Tibial nerve (tissue), 4 donors: ENCODE data around the gene GNAZ. TPM values are rescaled to one million over a fixed set of nuclear protein-coding genes. Genes with fewer than 3 reads are reported as not detected.

Experiments used
- DNase-seq, 2 donors: peaks; one replicate each; pipeline ENCODE4 v3.0.0-alpha.2; 2019; ENCODE audit warnings: low spot score in 2 of 2
- H3K27ac ChIP-seq, 4 donors: fragments of 200-600 bp; sonication (generic) in 3 of 4; one replicate each; pipeline ENCODE4 v1.5.1; 2017 to 2019; ENCODE audit warnings: mild to moderate bottlenecking in 1 of 4
- H3K27me3 ChIP-seq, 2 donors: fragments of 200-600 bp; sonication (generic) in 1 of 2; one replicate each; pipeline versions ENCODE4 v1.5.1 to v1.6.0; 2017 to 2019
- H3K36me3 ChIP-seq, 3 donors: fragments of 200-600 bp; sonication (generic); one replicate each; pipeline ENCODE4 v1.5.1; 2018 to 2019
- H3K4me1 ChIP-seq, 4 donors: fragments of 200-600 bp; sonication (generic) in 3 of 4; one replicate each; pipeline ENCODE4 v1.5.1; 2017 to 2019
- H3K4me3 ChIP-seq, 4 donors: fragments of 200-600 bp; sonication (generic) in 3 of 4; one replicate each; pipeline ENCODE4 v1.5.1; 2017 to 2019; ENCODE audit warnings: mild to moderate bottlenecking in 1 of 4, moderate library complexity in 1 of 4
- H3K9me3 ChIP-seq, 4 donors: fragments of 200-600 bp; sonication (generic) in 3 of 4; one replicate each; pipeline ENCODE4 v1.5.1; 2017 to 2019
- CTCF ChIP-seq, 5 experiments: fragments of 200-600 bp in 3 of 5; fragments of 450-650 bp in 2 of 5; sonication (generic) in 3 of 5; IDR thresholded peaks; one replicate each; pipeline ENCODE4 v1.5.1; 2016 to 2019; ENCODE audit warnings: antibody characterized with exemption in 5 of 5, mild to moderate bottlenecking in 3 of 5, moderate library complexity in 2 of 5
- EP300 ChIP-seq, 2 donors: sonication (generic); formaldehyde crosslinking; IDR thresholded peaks; one replicate each; pipeline ENCODE4 v1.6.1; 2017; ENCODE audit warnings: antibody characterized with exemption in 2 of 2, mild to moderate bottlenecking in 1 of 2
- POLR2A ChIP-seq, 2 donors: fragments of 450-650 bp; IDR thresholded peaks; one replicate each; pipeline ENCODE4 v1.6.1; 2017; ENCODE audit warnings: antibody characterized with exemption in 2 of 2, mild to moderate bottlenecking in 2 of 2, moderate library complexity in 2 of 2
- WGBS, 2 donors: methylation state at CpG; one replicate each; pipeline ENCODE4 v1.1.5; 2018; 5-methylcytosine and 5-hydroxymethylcytosine counted together
- total RNA-seq, 4 donors: library from RNA; depleted of rRNA; stranded (reverse); fragments of >200 nt; gene quantifications; one replicate each; pipeline ENCODE4 v1.1.0, GENCODE V29; 2016

Gene GNAZ
- total RNA-seq, 4 donors from 2014 or later, result 14.1 to 20.1 (median 18.0) TPM

DNA sequence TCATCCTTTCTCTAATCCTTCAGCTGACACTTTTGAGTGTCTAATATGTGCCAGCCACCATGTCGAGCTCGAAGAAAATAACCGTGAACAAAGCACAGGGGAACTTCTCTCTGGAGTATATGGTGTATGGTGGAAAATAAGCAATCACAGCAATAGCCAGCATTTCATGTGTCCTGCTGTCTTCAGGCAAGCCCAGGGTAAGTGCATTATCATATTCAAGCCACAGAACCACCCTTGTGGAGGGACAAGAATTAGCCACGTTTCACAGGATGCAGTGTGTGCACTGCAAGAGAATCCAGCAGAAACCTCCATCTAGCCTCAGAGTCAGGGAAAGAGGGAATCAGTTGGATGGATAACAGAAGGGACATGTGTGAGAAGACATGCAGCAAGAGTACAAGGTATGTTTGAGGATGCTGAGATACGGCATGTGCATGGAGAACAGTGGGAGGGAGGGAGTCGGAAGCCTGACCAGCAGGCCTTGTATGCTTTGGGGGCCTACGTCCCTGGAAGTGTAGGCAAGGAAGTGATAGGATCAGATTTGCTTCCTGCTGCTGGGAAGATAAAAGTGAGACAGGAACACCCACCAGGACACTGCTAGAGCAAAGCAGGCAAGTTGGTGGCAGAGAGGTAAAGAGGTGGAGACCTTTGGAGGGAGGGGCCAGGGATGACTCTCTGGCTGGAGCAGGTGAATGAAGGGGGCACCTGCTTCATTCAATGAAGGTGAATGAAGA lies 14.7 kb upstream of the GNAZ start:
- Histone ChIP-seq H3K4me1 (no peaks in the 10 kb centered on the region), H3K4me3 (no peak overlapping the region), H3K9me3 (peaks cover 0 to 23% (median 0%) of the 10 kb centered on the region in 4 donors), H3K27me3 (no peaks in the 10 kb centered on the region), H3K27ac (no peak overlapping the region), H3K36me3 (no peaks in the 10 kb centered on the region)
- no peak for DNase-seq
- WGBS, 2 donors, result 74 to 76% methylated on average over 7 of the region's 7 CpGs
- TF ChIP-seq EP300 (IDR thresholded peaks at IDR 0.05), result no peak
- no peak for TF ChIP-seq CTCF (IDR thresholded peaks at IDR 0.05)
- TF ChIP-seq POLR2A (IDR thresholded peaks at IDR 0.05), result no peak

DNA sequence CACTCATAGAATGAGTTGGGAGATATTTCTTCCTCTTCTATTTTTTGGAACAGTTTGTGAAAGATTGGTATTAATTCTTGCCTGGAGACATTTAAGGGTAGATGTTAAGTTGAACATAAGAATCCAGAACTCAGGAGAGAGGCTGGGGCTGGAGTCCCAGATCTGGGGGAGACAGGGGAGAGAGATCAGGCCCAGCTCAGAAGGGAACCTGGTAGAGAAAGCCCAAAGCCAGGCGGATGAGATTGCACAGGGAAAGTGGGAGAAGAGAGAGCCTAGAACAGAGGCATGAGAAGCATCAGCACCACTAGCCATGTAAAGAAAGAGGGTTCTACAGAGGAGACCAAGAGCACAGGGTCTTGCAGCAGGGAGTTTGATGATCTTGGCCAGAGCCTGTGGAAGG lies 13.0 kb upstream of the GNAZ start:
- DNase-seq, result no peak
- no peak overlapping the region for H3K4me3 ChIP-seq
- no peak overlapping the region for H3K27ac ChIP-seq
- peaks cover 0 to 19% (median 0%) of the 10 kb centered on the region in 4 donors for H3K9me3 ChIP-seq
- 52 to 60% methylated on average over 1 of the region's 1 CpG for WGBS, 2 donors
- TF ChIP-seq POLR2A (IDR thresholded peaks at IDR 0.05) (no peak), EP300 (IDR thresholded peaks at IDR 0.05) (no peak), CTCF (IDR thresholded peaks at IDR 0.05) (no peak)
- no peaks in the 10 kb centered on the region for H3K27me3 ChIP-seq
- H3K4me1 ChIP-seq, result no peaks in the 10 kb centered on the region
- H3K36me3 ChIP-seq, result no peaks in the 10 kb centered on the region

DNA sequence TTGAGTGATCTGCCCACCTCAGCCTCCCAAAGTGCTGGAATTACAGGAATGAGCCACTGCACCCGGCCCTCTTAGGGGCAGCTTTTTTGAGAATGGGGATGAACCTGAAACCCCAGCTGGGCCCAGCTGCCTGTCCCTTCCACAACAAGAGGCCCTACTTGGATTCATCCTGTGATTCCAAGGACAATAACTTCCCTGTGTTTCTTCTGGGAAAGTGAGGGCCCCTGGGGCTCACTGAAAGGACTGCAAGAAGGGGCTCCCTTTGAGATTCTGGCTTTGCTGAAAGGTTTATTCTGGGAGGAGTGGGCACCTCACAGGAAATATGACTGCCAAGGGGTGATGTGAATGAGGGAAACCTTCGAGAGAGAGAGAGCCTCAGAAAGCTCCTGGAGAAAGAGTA lies 12.3 kb upstream of the GNAZ start:
- Histone ChIP-seq H3K9me3 (peaks cover 0 to 19% (median 0%) of the 10 kb centered on the region in 4 donors), H3K27me3 (no peaks in the 10 kb centered on the region), H3K36me3 (no peaks in the 10 kb centered on the region), H3K4me1 (no peaks in the 10 kb centered on the region), H3K27ac (no peak overlapping the region), H3K4me3 (no peak overlapping the region)
- no peak for DNase-seq
- 48 to 55% methylated on average over 2 of the region's 2 CpGs for WGBS, 2 donors
- TF ChIP-seq CTCF (IDR thresholded peaks at IDR 0.05), result no peak

GRCh38 chr22:23058481-23059283 lies 11.6 kb upstream of the GNAZ start:
- TF ChIP-seq EP300 (IDR thresholded peaks at IDR 0.05) (no peak), POLR2A (IDR thresholded peaks at IDR 0.05) (no peak), CTCF (IDR thresholded peaks at IDR 0.05) (no peak)
- WGBS, 2 donors, result 65 to 68% methylated on average over 9 of the region's 9 CpGs
- Histone ChIP-seq H3K4me1 (no peaks in the 10 kb centered on the region), H3K4me3 (no peak overlapping the region), H3K27ac (no peak overlapping the region), H3K9me3 (peaks cover 0 to 19% (median 0%) of the 10 kb centered on the region in 4 donors), H3K36me3 (no peaks in the 10 kb centered on the region), H3K27me3 (no peaks in the 10 kb centered on the region)
- DNase-seq, result no peak
